HCT116 (cell line): ENCODE data around the gene MAMLD1. TPM values are rescaled to one million over a fixed set of nuclear protein-coding genes. Genes with fewer than 3 reads are reported as not detected.

Experiments used
- ATAC-seq: fragments of 200-7000 bp; cut with Tn5 transposase; 2 replicates; pipeline ENCODE4 v1.9.1; 2020; ENCODE audit warnings: mild to moderate bottlenecking, moderate library complexity
- BruUV-seq: library from RNA; stranded (reverse); fragments of 400-500 nt; replicated peaks from 2 replicates; lab custom pipeline; 2021; lab: Mats Ljungman, UMichigan
- CTCF ChIA-PET: fragments of 300-600 bp; sonication (Branson Sonifier 250); formaldehyde crosslinking; loops from one replicate; lab custom pipeline; 2021; ENCODE audit warnings: antibody characterized with exemption; lab: Charles Lee
- POLR2A ChIA-PET: fragments of 300-600, 350-600 bp; sonication (Branson Sonifier 250); formaldehyde crosslinking; loops from one replicate; lab custom pipeline; 2021; ENCODE audit warnings: antibody characterized with exemption; lab: Charles Lee
- RAD21 ChIA-PET, 2 experiments: fragments of 300-600 bp; sonication (Branson Sonifier 250); formaldehyde crosslinking; loops; one replicate each; lab custom pipeline; 2023; ENCODE audit warnings: low total read pairs in 2 of 2; ENCODE audit not compliant: uncharacterized antibody in 2 of 2, unreplicated experiment in 2 of 2, low non-redundant PET in 1 of 2; lab: Charles Lee
- DNase-seq: peaks from one replicate; pipeline ENCODE4 v3.0.0-alpha.2; 2010; ENCODE audit warnings: low read depth, low spot score
- H2AFZ ChIP-seq: fragments of 200-600 bp; shearing (Covaris generic), sonication (generic); 2 replicates; pipeline ENCODE4 v1.6.1; 2017; ENCODE audit warnings: low read depth, mixed run types, mixed read lengths, antibody characterized with exemption, low read length; ENCODE audit not compliant: poor library complexity, severe bottlenecking
- H3K27ac ChIP-seq: 2 replicates; pipeline ENCODE4 v1.5.1; 2012; ENCODE audit warnings: low read depth, low read length
- H3K27me3 ChIP-seq: fragments of 200-600 bp; sonication (generic); 2 replicates; pipeline ENCODE4 v1.6.1; 2016; ENCODE audit warnings: mixed run types, low read length, mixed read lengths; ENCODE audit not compliant: insufficient read depth
- H3K36me3 ChIP-seq, 2 experiments: fragments of 200-500 bp in 1 of 2; fragments of 200-600 bp in 1 of 2; sonication (Bioruptor generic) in 1 of 2; sonication (generic) in 1 of 2; 2 replicates each; pipeline versions ENCODE4 v1.5.1 to v1.6.1; 2014 to 2016; ENCODE audit warnings: low read length in 2 of 2, inconsistent platforms in 1 of 2, mixed read lengths in 1 of 2, mixed run types in 1 of 2; ENCODE audit not compliant: insufficient read depth in 2 of 2, control insufficient read depth in 1 of 2
- H3K4me1 ChIP-seq, 2 experiments: fragments of 200-600 bp in 1 of 2; sonication (generic) in 1 of 2; 2 replicates each; pipeline versions ENCODE4 v1.5.1 to v1.6.1; 2012 to 2017; ENCODE audit warnings: low read length in 2 of 2, inconsistent platforms in 1 of 2, mild to moderate bottlenecking in 1 of 2, mixed read lengths in 1 of 2, mixed run types in 1 of 2, moderate library complexity in 1 of 2; ENCODE audit not compliant: insufficient read depth in 2 of 2, control insufficient read depth in 1 of 2
- H3K4me2 ChIP-seq: fragments of 200-600 bp; sonication (generic); 2 replicates; pipeline ENCODE4 v1.6.1; 2017; ENCODE audit warnings: mixed run types, low read length, mixed read lengths
- H3K4me3 ChIP-seq, 2 experiments: fragments of 200-600 bp in 1 of 2; sonication (generic) in 1 of 2; replicated peaks in 1 of 2; 2 replicates each; pipeline ENCODE4 v1.5.1; 2011 to 2016; ENCODE audit warnings: low read length in 2 of 2, control low read depth in 1 of 2, low read depth in 1 of 2, mild to moderate bottlenecking in 1 of 2, mixed read lengths in 1 of 2, mixed run types in 1 of 2
- H3K79me2 ChIP-seq: fragments of 200-600 bp; sonication (generic); 2 replicates; pipeline ENCODE4 v1.6.1; 2017; ENCODE audit warnings: mild to moderate bottlenecking, mixed run types, low read length, moderate library complexity, mixed read lengths; ENCODE audit not compliant: insufficient read depth
- H3K9ac ChIP-seq: fragments of 200-600 bp; sonication (generic); 2 replicates; pipeline ENCODE4 v1.6.1; 2016; ENCODE audit warnings: low read length, mixed read lengths
- H3K9me2 ChIP-seq: fragments of 200-600 bp; sonication (generic), shearing (Covaris generic); 2 replicates; pipeline ENCODE4 v1.6.1; 2017; ENCODE audit warnings: mixed run types, mild to moderate bottlenecking, moderate library complexity; ENCODE audit not compliant: insufficient read depth
- H3K9me3 ChIP-seq, 2 experiments: fragments of 200-500 bp in 1 of 2; fragments of 200-600 bp in 1 of 2; sonication (Bioruptor generic) in 1 of 2; sonication (generic) in 1 of 2; 2 replicates each; pipeline ENCODE4 v1.6.1; 2014 to 2017; ENCODE audit warnings: low read length in 2 of 2, mixed read lengths in 2 of 2, inconsistent platforms in 1 of 2, low read depth in 1 of 2, mild to moderate bottlenecking in 1 of 2, mixed run types in 1 of 2, moderate library complexity in 1 of 2; ENCODE audit not compliant: control insufficient read depth in 1 of 2, insufficient read depth in 1 of 2
- H4K20me1 ChIP-seq: fragments of 200-600 bp; sonication (generic), shearing (Covaris generic); 2 replicates; pipeline ENCODE4 v1.6.1; 2017; ENCODE audit warnings: mixed run types, mild to moderate bottlenecking, moderate library complexity; ENCODE audit not compliant: insufficient read depth
- CBX3 ChIP-seq: IDR thresholded peaks from 2 replicates; pipeline ENCODE4 v1.6.1; 2012; ENCODE audit warnings: low read depth
- CEBPB ChIP-seq: IDR thresholded peaks from 2 replicates; pipeline ENCODE4 v1.6.1; 2012; ENCODE audit warnings: low read depth
- EZH2phosphoT487 ChIP-seq: fragments of 200-600 bp; IDR thresholded peaks from 2 replicates; pipeline ENCODE4 v1.6.1; 2018; ENCODE audit warnings: antibody characterized with exemption, borderline replicate concordance
- FOSL1 ChIP-seq: IDR thresholded peaks from 2 replicates; pipeline ENCODE4 v1.6.1; 2012; ENCODE audit warnings: low read depth
- JUND ChIP-seq: IDR thresholded peaks from 2 replicates; pipeline ENCODE4 v1.6.1; 2012
- MAX ChIP-seq: IDR thresholded peaks from 2 replicates; pipeline ENCODE4 v1.6.1; 2012
- POLR2A ChIP-seq: IDR thresholded peaks from 2 replicates; pipeline ENCODE4 v1.7.0; 2011; ENCODE audit warnings: borderline replicate concordance; ENCODE audit not compliant: insufficient read depth, insufficient read length; ENCODE audit errors: extremely low read depth
- POLR2AphosphoS5 ChIP-seq: IDR thresholded peaks from 2 replicates; pipeline ENCODE4 v1.6.1; 2011; ENCODE audit warnings: mild to moderate bottlenecking, low read depth, low read length, moderate library complexity
- RAD21 ChIP-seq: IDR thresholded peaks from 2 replicates; pipeline ENCODE4 v1.6.1; 2012; ENCODE audit warnings: low read depth, mild to moderate bottlenecking
- SIN3A ChIP-seq: IDR thresholded peaks from 2 replicates; pipeline ENCODE4 v1.6.1; 2012; ENCODE audit warnings: low read depth
- SRF ChIP-seq: IDR thresholded peaks from 2 replicates; pipeline ENCODE4 v1.6.1; 2012; ENCODE audit warnings: low read depth
- ZFX ChIP-seq: fragments of 450-650 bp; IDR thresholded peaks from 2 replicates; pipeline ENCODE4 v1.6.1; 2017
- intact Hi-C: fragments of 100-400 bp; cut with micrococcal nuclease; formaldehyde crosslinking; loops from 2 replicates; pipeline ENCODE4 v1.10.0; 2022
- total RNA-seq: library from RNA; stranded (reverse); gene quantifications from one replicate; pipeline ENCODE4 v1.2.1, GENCODE V29; 2021; ENCODE audit not compliant: unreplicated experiment
- TF ChIP-seq, protein P1 (sequence below): IDR thresholded peaks from 2 replicates; pipeline ENCODE4 v1.6.1; 2012
- TF ChIP-seq, protein P2 (sequence below), 3 experiments: fragments of 200-600 bp in 1 of 3; sonication (generic) in 1 of 3; IDR thresholded peaks in 2 of 3; conservative IDR thresholded peaks in 1 of 3; 2 replicates each; pipeline ENCODE4 v1.5.1; 2012 to 2017; ENCODE audit warnings: low read depth in 2 of 3, low read length in 2 of 3, antibody characterized with exemption in 1 of 3, borderline replicate concordance in 1 of 3, control low read depth in 1 of 3, mild to moderate bottlenecking in 1 of 3, mixed read lengths in 1 of 3, mixed run types in 1 of 3, moderate library complexity in 1 of 3; ENCODE audit not compliant: insufficient read depth in 1 of 3

Gene MAMLD1
- total RNA-seq, 1 experiment from 2014 or later = 3.6 TPM

DNA sequence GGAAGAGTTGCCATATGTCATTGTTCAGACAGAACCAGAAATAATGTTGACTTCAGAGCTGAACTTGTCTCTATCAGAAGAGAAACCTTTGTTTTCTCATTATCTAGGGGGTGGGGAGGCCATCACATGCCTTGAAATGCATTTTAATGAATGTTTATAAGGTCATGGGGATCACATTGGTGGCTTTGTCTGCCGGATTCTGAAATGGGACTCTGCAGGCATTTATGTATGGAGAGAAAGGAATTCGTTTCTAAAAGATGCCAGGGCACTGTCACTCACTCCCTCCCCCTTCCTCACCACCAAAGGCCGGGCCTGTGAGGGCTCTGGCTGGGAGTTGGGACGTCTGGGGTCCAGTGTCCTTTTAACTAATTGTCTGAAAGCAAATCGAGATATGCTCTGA, 102.2 kb downstream of the MAMLD1 start:
- Histone ChIP-seq H3K36me3 (no peaks in the 10 kb centered on the region), H3K79me2 (no peaks in the 10 kb centered on the region), H3K4me1 (no peaks in the 10 kb centered on the region), H3K4me2 (no peak overlapping the region), H4K20me1 (no peaks in the 10 kb centered on the region), H3K4me3 (no peak overlapping the region), H3K27ac (no peak overlapping the region), H3K27me3 (no peaks in the 10 kb centered on the region), H3K9ac (no peak overlapping the region), H3K9me2 (no peaks in the 10 kb centered on the region), H3K9me3 (no peaks in the 10 kb centered on the region), H2AFZ (no peak overlapping the region)
- BruUV-seq = no TSS peak
- POLR2A ChIA-PET = no interaction called here
- intact Hi-C loops = no loop called here
- CTCF ChIA-PET = no interaction called here
- DNase-seq (no peak), ATAC-seq (no peak)
- RAD21 ChIA-PET = no interaction called here
- no peak for TF ChIP-seq POLR2AphosphoS5
- no peak for TF ChIP-seq CEBPB
- TF ChIP-seq SRF = no peak
- no peak for TF ChIP-seq CBX3
- TF ChIP-seq ZFX = no peak
- no peak for TF ChIP-seq MAX
- no peak for TF ChIP-seq FOSL1
- TF ChIP-seq, protein P1, sequence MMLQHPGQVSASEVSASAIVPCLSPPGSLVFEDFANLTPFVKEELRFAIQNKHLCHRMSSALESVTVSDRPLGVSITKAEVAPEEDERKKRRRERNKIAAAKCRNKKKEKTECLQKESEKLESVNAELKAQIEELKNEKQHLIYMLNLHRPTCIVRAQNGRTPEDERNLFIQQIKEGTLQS = no peak
- no peak for TF ChIP-seq POLR2A
- no peak for TF ChIP-seq SIN3A
- TF ChIP-seq, protein P2, sequence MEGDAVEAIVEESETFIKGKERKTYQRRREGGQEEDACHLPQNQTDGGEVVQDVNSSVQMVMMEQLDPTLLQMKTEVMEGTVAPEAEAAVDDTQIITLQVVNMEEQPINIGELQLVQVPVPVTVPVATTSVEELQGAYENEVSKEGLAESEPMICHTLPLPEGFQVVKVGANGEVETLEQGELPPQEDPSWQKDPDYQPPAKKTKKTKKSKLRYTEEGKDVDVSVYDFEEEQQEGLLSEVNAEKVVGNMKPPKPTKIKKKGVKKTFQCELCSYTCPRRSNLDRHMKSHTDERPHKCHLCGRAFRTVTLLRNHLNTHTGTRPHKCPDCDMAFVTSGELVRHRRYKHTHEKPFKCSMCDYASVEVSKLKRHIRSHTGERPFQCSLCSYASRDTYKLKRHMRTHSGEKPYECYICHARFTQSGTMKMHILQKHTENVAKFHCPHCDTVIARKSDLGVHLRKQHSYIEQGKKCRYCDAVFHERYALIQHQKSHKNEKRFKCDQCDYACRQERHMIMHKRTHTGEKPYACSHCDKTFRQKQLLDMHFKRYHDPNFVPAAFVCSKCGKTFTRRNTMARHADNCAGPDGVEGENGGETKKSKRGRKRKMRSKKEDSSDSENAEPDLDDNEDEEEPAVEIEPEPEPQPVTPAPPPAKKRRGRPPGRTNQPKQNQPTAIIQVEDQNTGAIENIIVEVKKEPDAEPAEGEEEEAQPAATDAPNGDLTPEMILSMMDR (IDR thresholded peaks at IDR 0.05 in 2 of 3, conservative IDR thresholded peaks at IDR 0.05 in 1 of 3; ENCODE audit: borderline replicate concordance in 1 of 3, insufficient read depth in 1 of 3, low read depth in 2 of 3, low read length in 2 of 3) = no peak
- TF ChIP-seq JUND = no peak
- no peak for TF ChIP-seq RAD21
- TF ChIP-seq EZH2phosphoT487 = no peak
